Gastroesophageal sphincter (tissue), 4 donors: ENCODE results near the gene SMARCC2. TPM values are rescaled to one million over a fixed set of nuclear protein-coding genes. Genes with fewer than 3 reads are reported as not detected.
A peak's percentile ranks its signal among the peaks of the same experiment; 100 is the strongest.

Experiments
- ATAC-seq: fragments of 150-250 bp; one replicate; pipeline ENCODE4 v1.9.1; 2016; ENCODE audit warnings: mild to moderate bottlenecking, moderate library complexity
- H3K27ac ChIP-seq, 4 donors: fragments of 200-600 bp; sonication (generic) in 3 of 4; 1 replicate in 3 of 4; 2 replicates in 1 of 4; pipeline ENCODE4 v1.5.1; 2016 to 2019
- H3K27me3 ChIP-seq: fragments of 200-600 bp; sonication (generic); one replicate; pipeline ENCODE4 v1.5.1; 2019
- H3K36me3 ChIP-seq, 2 donors: fragments of 200-600 bp; sonication (generic); one replicate each; pipeline ENCODE4 v1.5.1; 2019; ENCODE audit warnings: control low read depth in 1 of 2
- H3K4me1 ChIP-seq, 3 donors: fragments of 200-600 bp; sonication (generic); 1 replicate in 2 of 3; 2 replicates in 1 of 3; pipeline ENCODE4 v1.5.1; 2016 to 2019; ENCODE audit warnings: control low read depth in 2 of 3
- H3K4me3 ChIP-seq, 2 donors: fragments of 200-600 bp; sonication (generic); one replicate each; pipeline ENCODE4 v1.5.1; 2019; ENCODE audit warnings: mild to moderate bottlenecking in 1 of 2, moderate library complexity in 1 of 2
- H3K9me3 ChIP-seq, 3 donors: fragments of 200-600 bp; sonication (generic); one replicate each; pipeline ENCODE4 v1.5.1; 2017 to 2019; ENCODE audit warnings: control low read depth in 2 of 3
- EP300 ChIP-seq: sonication (generic); formaldehyde crosslinking; IDR thresholded peaks from one replicate; pipeline ENCODE4 v1.6.1; 2017; ENCODE audit warnings: antibody characterized with exemption, mild to moderate bottlenecking
- POLR2A ChIP-seq, 2 donors: fragments of 450-650 bp; IDR thresholded peaks; one replicate each; pipeline ENCODE4 v1.6.1; 2017; ENCODE audit warnings: antibody characterized with exemption in 2 of 2, mild to moderate bottlenecking in 2 of 2, moderate library complexity in 1 of 2
- POLR2AphosphoS5 ChIP-seq: sonication (generic); formaldehyde crosslinking; IDR thresholded peaks from one replicate; pipeline ENCODE4 v1.6.1; 2017; ENCODE audit warnings: antibody characterized with exemption
- WGBS, 2 donors: methylation state at CpG; one replicate each; pipeline ENCODE4 v1.1.5; 2018; ENCODE audit warnings: low coverage in 1 of 2; 5-methylcytosine and 5-hydroxymethylcytosine counted together
- total RNA-seq, 4 donors: library from RNA; depleted of rRNA; stranded (reverse); fragments of >200 nt; gene quantifications; one replicate each; pipeline ENCODE4 v1.1.0, GENCODE V29; 2016
- TF ChIP-seq, protein P1 (sequence below), 4 experiments: fragments of 200-600 bp in 2 of 4; fragments of 450-650 bp in 2 of 4; sonication (generic) in 1 of 4; IDR thresholded peaks; one replicate each; pipeline ENCODE4 v1.5.1; 2017 to 2019; ENCODE audit warnings: antibody characterized with exemption in 4 of 4, mild to moderate bottlenecking in 2 of 4, moderate library complexity in 2 of 4

Gene SMARCC2
- total RNA-seq, 4 donors from 2014 or later: 76.5 to 109 (median 85.1) TPM

DNA sequence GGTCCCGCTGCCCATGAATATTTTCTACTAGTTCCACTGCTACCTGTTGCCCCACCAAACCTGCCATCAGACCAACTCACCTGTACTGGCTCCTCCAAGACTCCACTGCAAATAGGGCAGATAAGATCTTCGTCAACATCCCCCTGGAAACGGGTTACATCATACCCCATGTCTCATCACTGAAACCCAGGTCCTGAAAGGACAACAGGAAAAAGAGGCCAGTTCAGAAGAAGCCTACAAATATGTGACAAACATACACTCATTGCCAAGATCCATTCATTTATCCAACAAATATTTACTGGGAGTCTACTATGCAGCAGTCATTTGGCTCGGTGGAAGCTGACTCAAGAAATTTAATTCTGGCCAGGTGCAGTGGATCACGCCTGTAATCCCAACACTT is 24.6 kb upstream of the SMARCC2 start:
- H3K27me3 ChIP-seq: no peaks in the 10 kb centered on the region
- no peaks in the 10 kb centered on the region for H3K9me3 ChIP-seq
- no peak for ATAC-seq
- WGBS, 2 donors: 70 to 90% methylated on average over 4 to 5 of the region's 5 CpGs
- TF ChIP-seq POLR2A (IDR thresholded peaks at IDR 0.05): no peak
- no peak for TF ChIP-seq EP300
- no peak for TF ChIP-seq POLR2AphosphoS5
- TF ChIP-seq, protein P1, sequence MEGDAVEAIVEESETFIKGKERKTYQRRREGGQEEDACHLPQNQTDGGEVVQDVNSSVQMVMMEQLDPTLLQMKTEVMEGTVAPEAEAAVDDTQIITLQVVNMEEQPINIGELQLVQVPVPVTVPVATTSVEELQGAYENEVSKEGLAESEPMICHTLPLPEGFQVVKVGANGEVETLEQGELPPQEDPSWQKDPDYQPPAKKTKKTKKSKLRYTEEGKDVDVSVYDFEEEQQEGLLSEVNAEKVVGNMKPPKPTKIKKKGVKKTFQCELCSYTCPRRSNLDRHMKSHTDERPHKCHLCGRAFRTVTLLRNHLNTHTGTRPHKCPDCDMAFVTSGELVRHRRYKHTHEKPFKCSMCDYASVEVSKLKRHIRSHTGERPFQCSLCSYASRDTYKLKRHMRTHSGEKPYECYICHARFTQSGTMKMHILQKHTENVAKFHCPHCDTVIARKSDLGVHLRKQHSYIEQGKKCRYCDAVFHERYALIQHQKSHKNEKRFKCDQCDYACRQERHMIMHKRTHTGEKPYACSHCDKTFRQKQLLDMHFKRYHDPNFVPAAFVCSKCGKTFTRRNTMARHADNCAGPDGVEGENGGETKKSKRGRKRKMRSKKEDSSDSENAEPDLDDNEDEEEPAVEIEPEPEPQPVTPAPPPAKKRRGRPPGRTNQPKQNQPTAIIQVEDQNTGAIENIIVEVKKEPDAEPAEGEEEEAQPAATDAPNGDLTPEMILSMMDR (IDR thresholded peaks at IDR 0.05): no peak
- peaks cover 4 to 88% of the 10 kb centered on the region in 2 donors for H3K36me3 ChIP-seq
- H3K4me3 ChIP-seq: no peak overlapping the region
- peaks cover 0 to 39% (median 0%) of the 10 kb centered on the region in 3 donors for H3K4me1 ChIP-seq
- no peak overlapping the region for H3K27ac ChIP-seq

DNA sequence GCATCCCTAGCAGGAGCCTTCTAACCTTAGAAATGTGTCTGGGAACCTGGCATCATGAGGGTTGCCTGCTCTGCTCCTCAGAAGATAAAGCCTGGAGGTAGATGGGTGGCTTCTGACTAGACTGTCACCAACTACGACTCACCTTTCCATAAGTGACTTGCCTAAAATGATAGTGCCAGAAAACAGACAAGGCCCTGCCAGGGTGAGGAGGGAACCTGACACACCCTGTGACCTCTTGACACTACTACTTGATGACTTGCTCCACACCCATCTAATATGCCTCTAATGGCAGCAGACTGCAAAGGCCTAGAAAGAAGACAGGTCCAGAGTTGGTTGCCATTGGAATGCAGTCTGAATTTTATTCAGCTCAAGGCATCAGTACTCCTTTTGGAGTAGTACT is 23.1 kb upstream of the SMARCC2 start:
- WGBS, 2 donors: 73 to 88% methylated on average over 1 of the region's 1 CpG
- ATAC-seq: no peak
- Histone ChIP-seq H3K4me1 (peaks cover 0 to 24% (median 0%) of the 10 kb centered on the region in 3 donors), H3K27ac (no peak overlapping the region), H3K36me3 (peaks cover 7 to 100% of the 10 kb centered on the region in 2 donors), H3K9me3 (no peaks in the 10 kb centered on the region), H3K27me3 (no peaks in the 10 kb centered on the region), H3K4me3 (no peak overlapping the region)
- TF ChIP-seq POLR2A (IDR thresholded peaks at IDR 0.05) (no peak), POLR2AphosphoS5 (no peak), EP300 (no peak)
- TF ChIP-seq, protein P1 (IDR thresholded peaks at IDR 0.05): no peak

DNA sequence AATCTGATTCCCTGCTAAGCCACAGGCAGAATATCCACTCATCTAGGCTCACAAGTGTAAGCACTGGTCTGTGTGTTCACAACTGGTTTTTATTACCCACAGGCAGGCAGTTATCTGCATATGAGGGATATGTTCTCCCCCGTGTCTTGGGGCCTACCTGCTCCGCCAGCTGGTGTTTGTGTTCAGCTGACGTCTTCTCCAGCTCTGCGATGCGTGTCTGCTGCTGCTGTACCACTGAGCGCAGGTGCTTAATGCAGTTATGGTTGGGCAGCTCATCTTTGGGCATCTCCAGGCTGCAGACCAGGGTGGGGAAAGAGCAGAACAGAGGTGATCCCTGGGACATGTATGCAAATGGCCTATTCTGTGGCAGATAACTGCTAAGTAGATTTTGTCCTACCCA is 18.7 kb upstream of the SMARCC2 start:
- 29 to 70% methylated on average over 1 to 2 of the region's 6 CpGs for WGBS, 2 donors
- peaks cover 7 to 91% of the 10 kb centered on the region in 2 donors for H3K36me3 ChIP-seq

DNA sequence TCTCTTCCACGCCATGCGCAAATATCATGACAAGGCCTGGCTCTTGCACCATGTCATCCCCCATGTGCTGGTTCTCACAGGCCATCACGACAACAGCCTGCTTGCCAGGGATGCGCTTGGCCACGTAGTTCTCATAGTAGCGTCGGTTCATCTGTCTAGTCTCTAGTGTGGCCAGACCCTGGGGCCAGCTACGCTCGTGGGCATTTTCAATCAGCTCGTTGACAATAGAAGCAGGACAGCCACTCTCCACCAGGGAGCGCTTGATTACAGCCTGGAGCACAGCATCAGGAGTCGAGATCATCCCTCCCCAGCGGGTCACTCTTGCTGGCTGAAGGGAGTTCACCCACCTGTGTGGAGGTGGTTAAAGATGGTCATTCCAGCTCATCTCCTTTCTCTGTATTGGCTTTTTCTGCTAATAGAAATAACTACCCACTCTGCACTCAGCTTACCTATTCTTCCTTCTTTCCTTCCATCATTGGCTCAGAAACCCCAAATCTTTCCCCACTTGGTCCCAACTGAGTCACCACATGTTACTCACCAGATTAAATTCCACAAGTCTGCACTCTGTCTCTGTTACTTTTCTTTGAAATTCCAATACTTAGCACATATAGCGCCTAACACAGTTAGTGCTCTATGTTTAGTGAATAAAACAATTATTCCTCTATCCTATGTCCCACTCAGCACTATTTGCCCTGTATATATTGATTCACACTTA is 17.3 kb upstream of the SMARCC2 start:
- H3K27ac ChIP-seq: peak overlapping the region in 3 of 4 donors; percentile 18 to 35 (median 34)
- H3K4me3 ChIP-seq: no peak overlapping the region
- peaks cover 0 to 17% (median 0%) of the 10 kb centered on the region in 3 donors for H3K4me1 ChIP-seq
- no peak for TF ChIP-seq EP300
- TF ChIP-seq, protein P1 (IDR thresholded peaks at IDR 0.05): peak; percentile 29 to 77 (median 69)
- 52 to 66% methylated on average over 4 to 6 of the region's 14 CpGs for WGBS, 2 donors
- no peaks in the 10 kb centered on the region for H3K9me3 ChIP-seq
- peaks cover 3 to 77% of the 10 kb centered on the region in 2 donors for H3K36me3 ChIP-seq
- no peaks in the 10 kb centered on the region for H3K27me3 ChIP-seq
- ATAC-seq: peak; percentile 61

More for the DNA sequence above, 18.7 kb upstream of the SMARCC2 start:
- Histone ChIP-seq H3K27me3 (no peaks in the 10 kb centered on the region), H3K4me1 (peaks cover 0 to 14% (median 0%) of the 10 kb centered on the region in 3 donors), H3K27ac (no peak overlapping the region), H3K4me3 (no peak overlapping the region), H3K9me3 (no peaks in the 10 kb centered on the region)
- no peak for ATAC-seq
- no peak for TF ChIP-seq EP300
- TF ChIP-seq POLR2AphosphoS5: no peak
- no peak for TF ChIP-seq POLR2A (IDR thresholded peaks at IDR 0.05)
- TF ChIP-seq, protein P1 (IDR thresholded peaks at IDR 0.05): no peak

DNA sequence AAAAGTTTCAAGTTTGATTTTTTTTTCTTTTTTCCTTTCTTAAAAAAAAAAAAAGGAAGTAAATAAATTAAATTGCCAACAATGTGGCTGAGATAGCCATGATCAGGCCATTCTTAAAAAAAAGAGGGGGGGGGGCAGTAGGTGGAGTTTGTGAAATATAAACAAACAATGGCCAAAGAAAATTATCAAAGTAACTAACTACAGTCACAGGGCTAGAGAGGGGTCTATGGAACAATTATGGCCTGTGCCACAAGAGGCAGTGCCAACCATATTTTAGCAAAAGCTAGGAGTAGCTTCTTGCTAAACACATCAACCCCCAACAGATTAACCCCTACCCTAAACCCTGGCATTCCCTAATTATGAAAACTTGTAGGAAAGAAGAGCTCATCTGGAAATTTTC is 16.2 kb upstream of the SMARCC2 start:
- ATAC-seq: no peak

More for the DNA sequence above, 16.2 kb upstream of the SMARCC2 start:
- Histone ChIP-seq H3K4me1 (peaks cover 0 to 17% (median 0%) of the 10 kb centered on the region in 3 donors), H3K9me3 (no peaks in the 10 kb centered on the region), H3K27me3 (no peaks in the 10 kb centered on the region), H3K27ac (peak overlapping the region in 2 of 4 donors; percentile 34 to 35), H3K36me3 (peaks cover 3 to 65% of the 10 kb centered on the region in 2 donors), H3K4me3 (no peak overlapping the region)
- TF ChIP-seq, protein P1 (IDR thresholded peaks at IDR 0.05): peak in 1 of 4 experiments; percentile 5
- no peak for TF ChIP-seq EP300
